Esophagus muscularis mucosa (tissue), 2 donors: ENCODE data around the gene GPR132.
"Not testable (repeated sequence)": the region's sequence is repeated elsewhere in the genome, so short reads cannot be mapped to it uniquely, and the experiment has no call there.

Source experiments
- POLR2A ChIP-seq: fragments of 450-650 bp; IDR thresholded peaks from one replicate; pipeline ENCODE4 v1.6.1; 2017; ENCODE audit warnings: antibody characterized with exemption, moderate library complexity, mild to moderate bottlenecking, low read depth
- POLR2AphosphoS5 ChIP-seq, 2 donors: sonication (generic); formaldehyde crosslinking; IDR thresholded peaks; one replicate each; pipeline ENCODE4 v1.6.1; 2017; ENCODE audit warnings: antibody characterized with exemption in 2 of 2

- TF ChIP-seq POLR2A; POLR2AphosphoS5 (IDR thresholded peaks at IDR 0.05): not testable (repeated sequence)
Measured at GRCh38 chr14:105063506-105063905, 1.7 kb downstream of the GPR132 start.
